HAP-1 (cell line): ENCODE data around the gene TTC24.

Experiments
- DNase-seq, 2 experiments: peaks; one replicate each; pipeline ENCODE4 v3.0.0-alpha.2; 2016 to 2020; ENCODE audit warnings: low spot score in 2 of 2
- H3K27me3 ChIP-seq: fragments of 250-450 bp; sonication (Bioruptor Pico); 2 replicates; pipeline ENCODE4 v1.5.1; 2020; ENCODE audit warnings: low read depth, mild to moderate bottlenecking, moderate library complexity
- H3K36me3 ChIP-seq: fragments of 250-450 bp; sonication (Bioruptor Pico); replicated peaks from 2 replicates; pipeline ENCODE4 v1.5.1; 2020; ENCODE audit warnings: mild to moderate bottlenecking
- H3K4me1 ChIP-seq: fragments of 250-450 bp; sonication (Bioruptor Pico); 2 replicates; pipeline ENCODE4 v1.5.1; 2020; ENCODE audit warnings: mild to moderate bottlenecking
- H3K4me3 ChIP-seq: fragments of 250-450 bp; sonication (Bioruptor Pico); 2 replicates; pipeline ENCODE4 v1.5.1; 2020; ENCODE audit warnings: mild to moderate bottlenecking, moderate library complexity
- H3K9me3 ChIP-seq: fragments of 250-450 bp; sonication (Bioruptor Pico); 2 replicates; pipeline ENCODE4 v1.5.1; 2020; ENCODE audit warnings: mild to moderate bottlenecking, moderate library complexity
- in situ Hi-C: fragments of 300-500 bp; cut with MboI; formaldehyde crosslinking; loops from 3 replicates; pipeline ENCODE4 v1.14.3; 2020; ENCODE audit warnings: low sequenced_read_pairs, inconsistent platforms, mixed read lengths

Gene TTC24

GRCh38 chr1:156565519-156565918 lies 14.0 kb upstream of the TTC24 start:
- Histone ChIP-seq H3K36me3 (peaks cover 44% of the 10 kb centered on the region), H3K27me3 (no peaks in the 10 kb centered on the region), H3K4me3 (no peak overlapping the region), H3K4me1 (no peaks in the 10 kb centered on the region), H3K9me3 (no peaks in the 10 kb centered on the region)
- no peak for DNase-seq
- in situ Hi-C loops = loop anchor here (5.0 kb wide), 1 partner anchor 48 kb away; no protein-coding TSS in a partner anchor

DNA sequence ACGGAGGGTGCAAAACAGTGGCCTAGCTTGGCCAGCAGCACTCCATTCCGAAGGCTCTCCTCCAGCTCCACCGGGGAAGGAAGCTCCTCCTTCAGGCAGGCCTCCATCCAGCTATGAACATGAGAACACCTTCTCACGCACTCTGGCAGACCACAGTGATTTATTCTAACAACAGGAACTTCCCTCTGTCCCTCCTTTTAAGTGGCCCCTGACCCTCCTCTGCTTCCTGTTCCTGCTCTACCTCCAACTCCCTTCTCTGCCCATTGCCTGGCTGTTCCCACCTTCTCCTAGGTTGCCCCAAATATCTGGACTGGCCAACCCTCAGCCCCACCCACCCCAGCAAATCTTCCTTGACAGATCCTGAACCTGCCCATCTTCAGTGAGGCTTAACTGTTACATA lies 13.1 kb upstream of the TTC24 start:
- Histone ChIP-seq H3K4me3 (no peak overlapping the region), H3K9me3 (no peaks in the 10 kb centered on the region), H3K4me1 (peaks cover 5% of the 10 kb centered on the region; the same call in 1 of the 2 replicates), H3K27me3 (no peaks in the 10 kb centered on the region), H3K36me3 (peaks cover 37% of the 10 kb centered on the region)
- no peak for DNase-seq
- in situ Hi-C loops = loop anchor here (5.0 kb wide), 1 partner anchor 49 kb away; no protein-coding TSS in a partner anchor

GRCh38 chr1:156571261-156571852 lies 8.2 kb upstream of the TTC24 start:
- Histone ChIP-seq H3K36me3 (peaks cover 10% of the 10 kb centered on the region), H3K4me3 (peak overlapping the region; percentile 75), H3K9me3 (no peaks in the 10 kb centered on the region), H3K4me1 (peaks cover 5% of the 10 kb centered on the region; the same call in 1 of the 2 replicates), H3K27me3 (0 out of 2 replicates have a peak, but pooled peaks cover 2% of the 10 kb centered on the region)
- in situ Hi-C loops = no loop called here
- no peak for DNase-seq

DNA sequence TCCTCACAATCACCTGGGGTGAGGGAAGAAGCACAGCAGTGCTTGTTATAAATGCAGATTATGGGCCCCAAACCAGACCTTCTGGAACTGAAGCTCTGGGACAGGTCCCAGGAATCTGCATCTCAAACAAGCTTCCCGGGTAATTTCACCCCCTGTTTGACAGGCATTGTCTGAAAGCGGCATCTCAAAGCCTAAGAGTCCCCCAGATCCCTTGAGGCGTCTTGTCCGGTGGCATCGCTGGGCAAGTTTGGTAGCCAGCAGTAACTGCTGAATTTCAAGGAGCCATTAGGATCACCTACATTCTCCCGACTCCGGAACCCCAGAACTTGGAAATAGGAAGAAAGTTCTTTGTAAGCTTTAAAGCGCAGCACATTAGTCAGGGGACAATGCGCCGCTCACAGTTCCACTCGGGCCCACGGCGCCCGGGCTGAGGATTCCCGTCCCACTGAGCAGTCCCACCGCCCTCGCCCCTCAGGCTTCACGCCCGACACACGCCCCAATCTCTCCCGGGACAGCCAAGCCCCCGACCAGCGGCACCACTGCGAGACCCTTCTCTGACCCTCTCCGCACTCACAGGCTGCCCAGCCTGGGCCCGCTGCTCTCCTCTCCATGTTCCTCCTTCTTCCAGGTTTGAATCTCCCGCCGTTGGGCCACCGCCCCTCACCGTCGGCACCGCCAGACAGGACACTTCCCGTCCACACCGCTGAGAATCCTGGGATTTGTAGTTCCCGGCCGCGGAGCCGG lies 7.4 kb upstream of the TTC24 start, which contains the start of gene IQGAP3:
IQGAP3 (minus strand) TSS at position 647 of the 744 bp plus-strand sequence; CDS start at position 611, 36 bp downstream.
- H3K36me3 ChIP-seq = peaks cover 10% of the 10 kb centered on the region
- peak; percentile 66 to 90 for DNase-seq
- in situ Hi-C loops = no loop called here
- peak within 1 kb of the TSS; percentile 75 for H3K4me3 ChIP-seq
- peaks cover 5% of the 10 kb centered on the region; the same call in 1 of the 2 replicates for H3K4me1 ChIP-seq
- H3K27me3 ChIP-seq = 0 out of 2 replicates have a peak, but pooled peaks cover 2% of the 10 kb centered on the region
- no peaks in the 10 kb centered on the region for H3K9me3 ChIP-seq

- in situ Hi-C loops = no loop called here
- peak overlapping the region; percentile 75 for H3K4me3 ChIP-seq
These were observed 6.9 kb upstream of the TTC24 start for GRCh38 chr1:156572663-156573018.

GRCh38 chr1:156574039-156574633 lies 5.4 kb upstream of the TTC24 start:
- in situ Hi-C loops = no loop called here
- Histone ChIP-seq H3K4me3 (no peak overlapping the region), H3K4me1 (peaks cover 5% of the 10 kb centered on the region; the same call in 1 of the 2 replicates), H3K36me3 (no peaks in the 10 kb centered on the region; the same call in 1 of the 2 replicates), H3K9me3 (no peaks in the 10 kb centered on the region), H3K27me3 (0 out of 2 replicates have a peak, but pooled peaks cover 2% of the 10 kb centered on the region)
- DNase-seq = no peak

More at GRCh38 chr1:156572663-156573018, 6.9 kb upstream of the TTC24 start:
- Histone ChIP-seq H3K36me3 (peaks cover 6% of the 10 kb centered on the region), H3K4me1 (peaks cover 5% of the 10 kb centered on the region; the same call in 1 of the 2 replicates), H3K27me3 (0 out of 2 replicates have a peak, but pooled peaks cover 2% of the 10 kb centered on the region), H3K9me3 (no peaks in the 10 kb centered on the region)
- no peak for DNase-seq

GRCh38 chr1:156577550-156577949 lies 2.0 kb upstream of the TTC24 start:
- Histone ChIP-seq H3K9me3 (no peaks in the 10 kb centered on the region), H3K4me3 (no peak overlapping the region), H3K36me3 (no peaks in the 10 kb centered on the region), H3K4me1 (no peaks in the 10 kb centered on the region), H3K27me3 (0 out of 2 replicates have a peak, but pooled peaks cover 2% of the 10 kb centered on the region)
- in situ Hi-C loops = no loop called here
- no peak for DNase-seq

GRCh38 chr1:156578055-156578454 lies 1.5 kb upstream of the TTC24 start:
- DNase-seq = no peak
- Histone ChIP-seq H3K4me1 (no peaks in the 10 kb centered on the region), H3K9me3 (no peaks in the 10 kb centered on the region), H3K36me3 (no peaks in the 10 kb centered on the region), H3K4me3 (no peak overlapping the region), H3K27me3 (0 out of 2 replicates have a peak, but pooled peaks cover 2% of the 10 kb centered on the region)
- in situ Hi-C loops = no loop called here

GRCh38 chr1:156581661-156582387 lies 2.3 kb downstream of the TTC24 start:
- no peaks in the 10 kb centered on the region for H3K4me1 ChIP-seq
- in situ Hi-C loops = no loop called here
- H3K4me3 ChIP-seq = no peak overlapping the region
- H3K27me3 ChIP-seq = no peaks in the 10 kb centered on the region
- no peaks in the 10 kb centered on the region for H3K36me3 ChIP-seq
- no peak for DNase-seq
- H3K9me3 ChIP-seq = no peaks in the 10 kb centered on the region

DNA sequence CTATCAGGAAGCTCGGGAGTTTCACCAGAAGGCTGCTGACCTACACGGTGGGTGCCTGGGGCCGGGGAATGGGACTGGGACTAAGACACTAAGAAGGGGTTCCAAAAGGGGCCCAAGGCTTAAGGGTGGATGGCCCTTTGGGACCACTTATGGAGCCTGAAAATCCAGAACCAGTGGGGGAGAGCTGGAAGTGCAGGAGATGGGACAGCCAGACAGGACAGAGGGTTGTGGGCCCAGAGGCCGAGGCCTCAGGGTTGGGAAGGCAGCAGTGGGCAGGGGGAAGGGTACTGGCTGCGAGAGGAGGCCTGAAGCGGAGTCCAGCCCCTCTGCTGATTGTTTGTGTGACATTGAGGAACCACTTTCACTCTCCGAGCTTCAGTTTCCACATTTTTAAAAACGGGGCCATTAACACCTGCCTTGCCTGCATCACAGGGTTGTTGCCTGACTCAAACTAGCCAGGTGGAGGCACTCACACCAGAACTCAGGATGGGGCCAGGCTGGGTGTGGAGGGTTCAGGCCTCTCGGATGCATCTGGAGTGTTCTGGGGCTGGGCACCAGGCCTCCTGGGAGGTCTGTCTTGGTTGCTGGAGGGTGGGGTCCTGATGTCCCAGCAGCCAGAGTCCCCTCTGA lies 3.0 kb downstream of the TTC24 start:
- Histone ChIP-seq H3K4me1 (no peaks in the 10 kb centered on the region), H3K36me3 (no peaks in the 10 kb centered on the region), H3K9me3 (no peaks in the 10 kb centered on the region), H3K27me3 (no peaks in the 10 kb centered on the region), H3K4me3 (no peak overlapping the region)
- in situ Hi-C loops = no loop called here
- DNase-seq = no peak

DNA sequence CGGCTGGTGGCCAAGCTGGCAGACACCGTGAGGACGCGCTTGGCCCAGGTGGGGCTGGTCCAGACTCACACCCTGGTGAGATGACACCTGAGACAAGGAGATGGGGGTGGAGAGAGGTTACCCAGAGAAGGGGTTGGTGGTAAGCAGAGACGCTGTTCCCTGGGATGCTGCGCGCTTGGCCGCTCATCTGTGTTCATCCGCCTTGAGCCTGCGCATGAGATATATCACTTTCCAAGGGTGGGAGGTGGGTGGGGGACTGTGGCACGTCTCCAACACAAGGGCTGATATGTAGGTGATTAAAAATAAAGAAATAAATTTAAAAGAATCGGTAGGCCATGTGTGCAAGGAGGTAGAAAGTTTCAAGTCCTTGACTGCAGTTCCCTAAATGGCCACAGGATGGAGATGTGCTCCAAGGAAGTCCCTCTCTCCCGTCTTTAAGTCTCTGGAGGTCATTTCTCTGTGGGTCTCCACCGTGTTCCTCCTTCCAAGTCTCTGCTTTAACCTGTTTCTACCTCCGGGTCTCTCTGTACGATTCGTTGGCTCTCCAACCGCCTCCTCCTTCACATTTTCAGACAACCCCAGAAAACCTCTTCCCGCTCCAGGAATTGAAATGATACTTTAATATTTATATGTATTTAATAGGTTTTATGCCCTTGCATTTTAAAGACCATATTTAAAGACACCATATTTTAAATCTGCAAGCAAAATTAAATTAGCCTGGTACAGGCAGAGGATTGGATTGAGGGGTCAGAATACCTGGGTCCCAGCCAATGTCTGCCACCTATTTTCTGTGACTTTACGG lies 4.5 kb downstream of the TTC24 start:
- H3K36me3 ChIP-seq = no peaks in the 10 kb centered on the region
- in situ Hi-C loops = no loop called here
- no peaks in the 10 kb centered on the region for H3K27me3 ChIP-seq
- no peak overlapping the region for H3K4me3 ChIP-seq
- DNase-seq = peak; percentile 88 to 89
- no peaks in the 10 kb centered on the region for H3K4me1 ChIP-seq
- no peaks in the 10 kb centered on the region for H3K9me3 ChIP-seq

GRCh38 chr1:156584813-156585212 lies 5.3 kb downstream of the TTC24 start:
- Histone ChIP-seq H3K36me3 (no peaks in the 10 kb centered on the region), H3K9me3 (no peaks in the 10 kb centered on the region), H3K4me3 (no peak overlapping the region), H3K4me1 (no peaks in the 10 kb centered on the region), H3K27me3 (no peaks in the 10 kb centered on the region)
- peak in 1 of 2 experiments; percentile 46 for DNase-seq
- in situ Hi-C loops = no loop called here
